Measurements from ENCODE around the gene SCD5.

Gene SCD5

DNA sequence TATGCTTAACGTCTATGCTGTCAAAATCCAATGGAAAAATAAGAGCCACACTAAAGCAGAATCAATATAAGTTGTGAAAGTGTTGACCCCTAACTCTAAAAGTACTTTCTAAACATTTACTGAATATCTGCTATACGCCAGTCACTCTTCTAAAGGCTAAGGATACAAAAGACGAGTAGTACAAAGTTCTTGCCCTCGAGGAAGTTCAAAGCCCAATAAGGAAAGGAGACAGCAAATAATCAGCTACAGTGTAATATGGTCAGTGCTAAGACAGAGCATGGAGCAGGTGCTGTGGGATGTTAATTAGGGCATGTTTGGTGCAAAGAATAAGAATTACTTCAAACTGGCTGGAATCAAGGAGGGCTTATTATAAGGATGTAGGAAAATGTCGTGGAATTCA is 205.2 kb downstream of the SCD5 start (continued):
- TF ChIP-seq, protein P1, sequence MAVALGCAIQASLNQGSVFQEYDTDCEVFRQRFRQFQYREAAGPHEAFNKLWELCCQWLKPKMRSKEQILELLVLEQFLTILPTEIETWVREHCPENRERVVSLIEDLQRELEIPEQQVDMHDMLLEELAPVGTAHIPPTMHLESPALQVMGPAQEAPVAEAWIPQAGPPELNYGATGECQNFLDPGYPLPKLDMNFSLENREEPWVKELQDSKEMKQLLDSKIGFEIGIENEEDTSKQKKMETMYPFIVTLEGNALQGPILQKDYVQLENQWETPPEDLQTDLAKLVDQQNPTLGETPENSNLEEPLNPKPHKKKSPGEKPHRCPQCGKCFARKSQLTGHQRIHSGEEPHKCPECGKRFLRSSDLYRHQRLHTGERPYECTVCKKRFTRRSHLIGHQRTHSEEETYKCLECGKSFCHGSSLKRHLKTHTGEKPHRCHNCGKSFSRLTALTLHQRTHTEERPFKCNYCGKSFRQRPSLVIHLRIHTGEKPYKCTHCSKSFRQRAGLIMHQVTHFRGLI (tag by site-specific recombination; IDR thresholded peaks at IDR 0.05) = no peak
- TF ChIP-seq, protein P2, sequence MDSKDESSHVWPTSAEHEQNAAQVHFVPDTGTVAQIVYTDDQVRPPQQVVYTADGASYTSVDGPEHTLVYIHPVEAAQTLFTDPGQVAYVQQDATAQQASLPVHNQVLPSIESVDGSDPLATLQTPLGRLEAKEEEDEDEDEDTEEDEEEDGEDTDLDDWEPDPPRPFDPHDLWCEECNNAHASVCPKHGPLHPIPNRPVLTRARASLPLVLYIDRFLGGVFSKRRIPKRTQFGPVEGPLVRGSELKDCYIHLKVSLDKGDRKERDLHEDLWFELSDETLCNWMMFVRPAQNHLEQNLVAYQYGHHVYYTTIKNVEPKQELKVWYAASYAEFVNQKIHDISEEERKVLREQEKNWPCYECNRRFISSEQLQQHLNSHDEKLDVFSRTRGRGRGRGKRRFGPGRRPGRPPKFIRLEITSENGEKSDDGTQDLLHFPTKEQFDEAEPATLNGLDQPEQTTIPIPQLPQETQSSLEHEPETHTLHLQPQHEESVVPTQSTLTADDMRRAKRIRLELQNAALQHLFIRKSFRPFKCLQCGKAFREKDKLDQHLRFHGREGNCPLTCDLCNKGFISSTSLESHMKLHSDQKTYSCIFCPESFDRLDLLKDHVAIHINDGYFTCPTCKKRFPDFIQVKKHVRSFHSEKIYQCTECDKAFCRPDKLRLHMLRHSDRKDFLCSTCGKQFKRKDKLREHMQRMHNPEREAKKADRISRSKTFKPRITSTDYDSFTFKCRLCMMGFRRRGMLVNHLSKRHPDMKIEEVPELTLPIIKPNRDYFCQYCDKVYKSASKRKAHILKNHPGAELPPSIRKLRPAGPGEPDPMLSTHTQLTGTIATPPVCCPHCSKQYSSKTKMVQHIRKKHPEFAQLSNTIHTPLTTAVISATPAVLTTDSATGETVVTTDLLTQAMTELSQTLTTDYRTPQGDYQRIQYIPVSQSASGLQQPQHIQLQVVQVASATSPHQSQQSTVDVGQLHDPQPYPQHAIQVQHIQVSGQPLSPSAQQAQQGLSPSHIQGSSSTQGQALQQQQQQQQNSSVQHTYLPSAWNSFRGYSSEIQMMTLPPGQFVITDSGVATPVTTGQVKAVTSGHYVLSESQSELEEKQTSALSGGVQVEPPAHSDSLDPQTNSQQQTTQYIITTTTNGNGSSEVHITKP (tag by site-specific recombination; IDR thresholded peaks at IDR 0.05) = no peak

DNA sequence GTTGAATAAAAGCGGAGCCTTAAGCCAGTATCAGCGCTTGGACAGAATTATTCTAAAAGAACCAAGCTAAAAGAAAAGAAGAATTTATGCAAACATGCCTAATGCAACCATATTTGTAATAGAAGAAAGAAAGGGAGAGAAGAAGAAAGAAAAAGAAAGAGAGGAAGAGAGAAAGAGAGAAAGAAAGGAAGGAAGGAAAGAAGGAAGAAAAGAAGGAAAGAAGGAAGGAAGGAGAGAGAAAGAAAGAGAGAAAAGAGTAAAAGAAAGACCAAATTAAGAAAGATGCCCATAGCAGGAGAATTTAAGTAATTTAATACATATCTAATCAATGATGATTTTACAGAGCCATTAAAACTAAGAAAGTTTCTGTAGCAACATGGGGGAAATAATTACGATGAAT is 206.0 kb downstream of the SCD5 start:
- POLR2A ChIA-PET = no interaction called here
- no peak overlapping the region for H3K4me3 ChIP-seq (ENCODE audit: low read depth, low read length)
- H3K27ac ChIP-seq (ENCODE audit: extremely low read depth, low read depth, low read length) = no peak overlapping the region
- TF ChIP-seq OVOL3 (tag by site-specific recombination; IDR thresholded peaks at IDR 0.05) (no peak), ZNF366 (tag by site-specific recombination; conservative IDR thresholded peaks at IDR 0.05) (peak; percentile 68)
- no peaks in the 10 kb centered on the region for H3K4me1 ChIP-seq (ENCODE audit: control insufficient read depth, insufficient read depth, low read length)
- no peaks in the 10 kb centered on the region for H3K9me3 ChIP-seq (ENCODE audit: control insufficient read depth, insufficient read depth, low read depth, low read length)
- no peaks in the 10 kb centered on the region for H3K36me3 ChIP-seq (ENCODE audit: control insufficient read depth in 2 of 2, insufficient read depth in 1 of 2, low read length in 2 of 2)
- CTCF ChIA-PET = interaction anchor here (0.7 kb wide), 1 partner anchor 11 kb away, joined by 6 read pairs; no protein-coding TSS in a partner anchor

DNA sequence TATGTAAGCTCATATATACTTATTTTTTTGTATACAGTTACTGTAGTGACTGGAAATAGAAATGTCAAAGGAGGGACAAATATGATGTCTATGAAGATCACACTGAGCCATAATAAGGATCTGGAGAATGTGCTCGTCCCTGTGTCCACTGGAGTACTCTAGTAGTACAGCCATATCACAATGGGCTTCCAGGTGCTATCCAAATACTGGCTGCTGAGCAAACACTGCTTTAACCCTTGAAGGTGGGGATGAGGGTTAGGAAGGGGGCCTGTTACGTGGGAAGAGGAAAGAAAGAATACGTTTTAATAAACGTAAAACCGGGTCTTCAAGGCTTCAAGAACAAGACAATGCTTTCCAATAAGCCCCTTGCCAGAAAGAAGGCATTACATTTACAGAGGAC is 207.0 kb downstream of the SCD5 start:
- Histone ChIP-seq H3K4me1 (ENCODE audit: control insufficient read depth, insufficient read depth, low read length) (no peaks in the 10 kb centered on the region), H3K36me3 (ENCODE audit: control insufficient read depth in 2 of 2, insufficient read depth in 1 of 2, low read length in 2 of 2) (no peaks in the 10 kb centered on the region), H3K4me3 (ENCODE audit: low read depth, low read length) (no peak overlapping the region), H3K27ac (ENCODE audit: extremely low read depth, low read depth, low read length) (no peak overlapping the region), H3K9me3 (ENCODE audit: control insufficient read depth, insufficient read depth, low read depth, low read length) (no peaks in the 10 kb centered on the region)
- ChIA-PET CTCF (interaction anchor here (0.9 kb wide), 2 partner anchors 36 to 147 kb away, joined by 3 read pairs; no protein-coding TSS in a partner anchor), POLR2A (no interaction called here)
- TF ChIP-seq SP7 (tag by site-specific recombination; IDR thresholded peaks at IDR 0.05) (no peak), KLF8 (tag by site-specific recombination; IDR thresholded peaks at IDR 0.05) (no peak), ZNF121 (tag by site-specific recombination; IDR thresholded peaks at IDR 0.05) (no peak), ZNF404 (tag by site-specific recombination; IDR thresholded peaks at IDR 0.05) (no peak), ZNF48 (tag by site-specific recombination; IDR thresholded peaks at IDR 0.05) (no peak), WT1 (tag by site-specific recombination; IDR thresholded peaks at IDR 0.05) (no peak), MZF1 (tag by site-specific recombination; IDR thresholded peaks at IDR 0.05; ENCODE audit: borderline replicate concordance) (no peak)
- TF ChIP-seq, protein P3, sequence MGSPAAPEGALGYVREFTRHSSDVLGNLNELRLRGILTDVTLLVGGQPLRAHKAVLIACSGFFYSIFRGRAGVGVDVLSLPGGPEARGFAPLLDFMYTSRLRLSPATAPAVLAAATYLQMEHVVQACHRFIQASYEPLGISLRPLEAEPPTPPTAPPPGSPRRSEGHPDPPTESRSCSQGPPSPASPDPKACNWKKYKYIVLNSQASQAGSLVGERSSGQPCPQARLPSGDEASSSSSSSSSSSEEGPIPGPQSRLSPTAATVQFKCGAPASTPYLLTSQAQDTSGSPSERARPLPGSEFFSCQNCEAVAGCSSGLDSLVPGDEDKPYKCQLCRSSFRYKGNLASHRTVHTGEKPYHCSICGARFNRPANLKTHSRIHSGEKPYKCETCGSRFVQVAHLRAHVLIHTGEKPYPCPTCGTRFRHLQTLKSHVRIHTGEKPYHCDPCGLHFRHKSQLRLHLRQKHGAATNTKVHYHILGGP (tag by site-specific recombination; IDR thresholded peaks at IDR 0.05) = no peak

DNA sequence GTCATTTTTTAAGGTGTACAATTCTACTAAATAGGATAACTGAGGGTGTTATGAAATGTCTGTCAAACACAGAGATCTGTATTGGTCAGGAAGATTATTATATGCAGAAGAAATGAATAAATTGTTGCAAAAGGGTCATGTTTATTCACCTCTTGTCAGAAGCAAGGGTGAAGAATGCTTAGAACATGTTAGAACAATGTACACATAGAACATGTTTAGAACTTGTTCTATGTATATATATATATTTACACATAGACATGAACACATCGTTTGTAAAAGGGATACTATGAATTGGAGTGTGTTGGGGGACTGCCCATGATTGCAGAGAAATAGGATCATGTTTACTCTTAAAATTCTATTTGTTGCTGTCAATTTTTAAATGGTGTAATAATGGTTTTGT is 208.8 kb downstream of the SCD5 start:
- ChIA-PET POLR2A (no interaction called here), CTCF (interaction anchor here (0.6 to 0.7 kb wide), 2 partner anchors 32 to 165 kb away, joined by 4 read pairs; no protein-coding TSS in a partner anchor)
- Histone ChIP-seq H3K4me3 (ENCODE audit: low read depth, low read length) (no peak overlapping the region), H3K36me3 (ENCODE audit: control insufficient read depth in 2 of 2, insufficient read depth in 1 of 2, low read length in 2 of 2) (no peaks in the 10 kb centered on the region), H3K27ac (ENCODE audit: extremely low read depth, low read depth, low read length) (no peak overlapping the region), H3K9me3 (ENCODE audit: control insufficient read depth, insufficient read depth, low read depth, low read length) (no peaks in the 10 kb centered on the region), H3K4me1 (ENCODE audit: control insufficient read depth, insufficient read depth, low read length) (no peaks in the 10 kb centered on the region)
- TF ChIP-seq, protein P2 (tag by site-specific recombination; IDR thresholded peaks at IDR 0.05) = no peak
- TF ChIP-seq ZXDB (tag by site-specific recombination; IDR thresholded peaks at IDR 0.05) = no peak
- TF ChIP-seq, protein P4, sequence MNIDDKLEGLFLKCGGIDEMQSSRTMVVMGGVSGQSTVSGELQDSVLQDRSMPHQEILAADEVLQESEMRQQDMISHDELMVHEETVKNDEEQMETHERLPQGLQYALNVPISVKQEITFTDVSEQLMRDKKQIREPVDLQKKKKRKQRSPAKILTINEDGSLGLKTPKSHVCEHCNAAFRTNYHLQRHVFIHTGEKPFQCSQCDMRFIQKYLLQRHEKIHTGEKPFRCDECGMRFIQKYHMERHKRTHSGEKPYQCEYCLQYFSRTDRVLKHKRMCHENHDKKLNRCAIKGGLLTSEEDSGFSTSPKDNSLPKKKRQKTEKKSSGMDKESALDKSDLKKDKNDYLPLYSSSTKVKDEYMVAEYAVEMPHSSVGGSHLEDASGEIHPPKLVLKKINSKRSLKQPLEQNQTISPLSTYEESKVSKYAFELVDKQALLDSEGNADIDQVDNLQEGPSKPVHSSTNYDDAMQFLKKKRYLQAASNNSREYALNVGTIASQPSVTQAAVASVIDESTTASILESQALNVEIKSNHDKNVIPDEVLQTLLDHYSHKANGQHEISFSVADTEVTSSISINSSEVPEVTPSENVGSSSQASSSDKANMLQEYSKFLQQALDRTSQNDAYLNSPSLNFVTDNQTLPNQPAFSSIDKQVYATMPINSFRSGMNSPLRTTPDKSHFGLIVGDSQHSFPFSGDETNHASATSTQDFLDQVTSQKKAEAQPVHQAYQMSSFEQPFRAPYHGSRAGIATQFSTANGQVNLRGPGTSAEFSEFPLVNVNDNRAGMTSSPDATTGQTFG (tag by site-specific recombination; IDR thresholded peaks at IDR 0.05; ENCODE audit: borderline replicate concordance) = no peak
- TF ChIP-seq ZNF416 (tag by site-specific recombination; IDR thresholded peaks at IDR 0.05) = no peak
- no peak for TF ChIP-seq ZNF202 (tag by site-specific recombination; IDR thresholded peaks at IDR 0.05; ENCODE audit: borderline replicate concordance)
- TF ChIP-seq ZNF560 (tag by site-specific recombination; IDR thresholded peaks at IDR 0.05; ENCODE audit: borderline replicate concordance) = no peak
